Karpas-422 (cell line): ENCODE measurements around the gene RPS3A. TPM values are rescaled to one million over a fixed set of nuclear protein-coding genes. Genes with fewer than 3 reads are reported as not detected.
"Not testable (repeated sequence)": the region's sequence is repeated elsewhere in the genome, so short reads cannot be mapped to it uniquely, and the experiment has no call there.

Experiments used
- DNase-seq: peaks from one replicate; pipeline ENCODE4 v3.0.0-alpha.2; 2015
- H2AFZ ChIP-seq: fragments of 200-600 bp; sonication (generic); 2 replicates; pipeline ENCODE4 v1.6.1; 2014; ENCODE audit warnings: antibody characterized with exemption, low read length, mixed read lengths
- H3K27ac ChIP-seq: fragments of 200-600 bp; sonication (generic); 2 replicates; pipeline ENCODE4 v1.5.1; 2014; ENCODE audit warnings: mild to moderate bottlenecking, low read length, moderate library complexity
- H3K27me3 ChIP-seq: fragments of 200-600 bp; sonication (generic); 2 replicates; pipeline ENCODE4 v1.6.1; 2014; ENCODE audit warnings: low read length, mixed read lengths
- H3K36me3 ChIP-seq: fragments of 200-600 bp; sonication (generic); 2 replicates; pipeline ENCODE4 v1.6.1; 2014; ENCODE audit warnings: low read length, mixed read lengths; ENCODE audit not compliant: insufficient read depth
- H3K4me1 ChIP-seq: fragments of 200-600 bp; sonication (generic); 2 replicates; pipeline ENCODE4 v1.6.1; 2014; ENCODE audit warnings: mild to moderate bottlenecking, low read length, mixed read lengths
- H3K4me2 ChIP-seq: fragments of 200-600 bp; sonication (generic); 2 replicates; pipeline ENCODE4 v1.6.1; 2014; ENCODE audit warnings: low read length, low read depth, mild to moderate bottlenecking; ENCODE audit not compliant: poor library complexity, severe bottlenecking
- H3K4me3 ChIP-seq: fragments of 200-600 bp; sonication (generic); 2 replicates; pipeline ENCODE4 v1.5.1; 2014; ENCODE audit warnings: mild to moderate bottlenecking, antibody characterized with exemption, low read length, mixed read lengths
- H3K79me2 ChIP-seq: fragments of 200-600 bp; sonication (generic); 2 replicates; pipeline ENCODE4 v1.6.1; 2014; ENCODE audit warnings: mild to moderate bottlenecking, low read length, mixed read lengths
- H3K9ac ChIP-seq: fragments of 200-600 bp; sonication (generic); 2 replicates; pipeline ENCODE4 v1.6.0; 2014; ENCODE audit warnings: low read length
- H3K9me2 ChIP-seq: fragments of 200-600 bp; sonication (generic), shearing (Covaris generic); replicated peaks from 2 replicates; pipeline ENCODE4 v1.6.0; 2014; ENCODE audit warnings: mild to moderate bottlenecking, low read length, moderate library complexity; ENCODE audit not compliant: insufficient read depth
- H3K9me3 ChIP-seq: fragments of 300-700, 200-600 bp; sonication (generic); 2 replicates; pipeline ENCODE4 v1.6.1; 2014; ENCODE audit warnings: low read length, mixed read lengths
- H4K20me1 ChIP-seq: fragments of 200-600 bp; sonication (generic); 2 replicates; pipeline ENCODE4 v1.6.1; 2014; ENCODE audit warnings: mild to moderate bottlenecking, antibody characterized with exemption, low read length, low read depth; ENCODE audit not compliant: insufficient read depth
- total RNA-seq: library from RNA; depleted of rRNA; stranded (reverse); fragments of >200 nt; shearing (Covaris generic); gene quantifications from 2 replicates; pipeline ENCODE4 v1.2.3, GENCODE V29; 2014; ENCODE audit warnings: low replicate concordance

RPS3A gene
- total RNA-seq, 1 experiment from 2014 or later: 6,606 TPM

GRCh38 chr4:151129796-151130195 is 30.4 kb downstream of the RPS3A start:
- Histone ChIP-seq H3K27me3 (no peaks in the 10 kb centered on the region), H4K20me1 (no peaks in the 10 kb centered on the region), H3K9me3 (no peaks in the 10 kb centered on the region), H3K79me2 (no peaks in the 10 kb centered on the region), H3K27ac (no peak overlapping the region), H3K4me1 (no peaks in the 10 kb centered on the region), H3K9me2 (no peaks in the 10 kb centered on the region), H3K36me3 (no peaks in the 10 kb centered on the region), H3K4me2 (no peak overlapping the region), H3K4me3 (no peak overlapping the region), H2AFZ (no peak overlapping the region), H3K9ac (no peak overlapping the region)
- DNase-seq: no peak

GRCh38 chr4:151133311-151133710 is 33.9 kb downstream of the RPS3A start:
- Histone ChIP-seq H3K27me3 (no peaks in the 10 kb centered on the region), H3K4me1 (no peaks in the 10 kb centered on the region), H3K4me3 (no peak overlapping the region), H3K79me2 (no peaks in the 10 kb centered on the region), H3K9ac (no peak overlapping the region), H3K9me3 (no peaks in the 10 kb centered on the region), H3K9me2 (no peaks in the 10 kb centered on the region), H3K27ac (no peak overlapping the region), H3K4me2 (no peak overlapping the region), H2AFZ (no peak overlapping the region), H3K36me3 (no peaks in the 10 kb centered on the region), H4K20me1 (no peaks in the 10 kb centered on the region)
- DNase-seq: no peak

DNA sequence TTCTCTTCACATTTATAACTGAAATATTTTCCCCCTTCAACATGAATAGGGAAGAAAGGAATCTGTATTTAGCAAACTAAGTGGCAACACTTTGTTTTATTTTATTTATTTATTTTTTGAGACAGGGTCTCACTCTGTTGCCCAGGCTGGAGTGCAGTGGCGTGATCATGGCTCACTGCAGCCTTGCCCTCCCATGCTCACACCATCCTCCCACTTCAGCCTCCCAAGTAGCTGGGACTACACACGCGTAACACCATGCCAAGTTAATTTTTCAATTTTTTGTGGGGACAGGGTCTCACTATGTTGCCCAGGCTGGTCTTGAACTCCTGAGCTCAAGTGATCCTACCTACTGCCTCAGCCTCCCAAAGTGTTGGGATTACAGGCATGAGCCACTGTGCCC is 36.6 kb downstream of the RPS3A start:
- not testable (repeated sequence) for H3K4me1 ChIP-seq, H3K9ac ChIP-seq, H3K27me3 ChIP-seq, H3K79me2 ChIP-seq, H3K4me2 ChIP-seq, H3K9me2 ChIP-seq, H3K4me3 ChIP-seq, H4K20me1 ChIP-seq, H3K9me3 ChIP-seq, H2AFZ ChIP-seq, DNase-seq, H3K36me3 ChIP-seq, H3K27ac ChIP-seq

GRCh38 chr4:151139814-151140213 is 40.4 kb downstream of the RPS3A start:
- H3K36me3 ChIP-seq: no peaks in the 10 kb centered on the region
- H3K9me3 ChIP-seq: no peaks in the 10 kb centered on the region
- H3K27ac ChIP-seq: no peak overlapping the region
- H3K9ac ChIP-seq: no peak overlapping the region
- no peaks in the 10 kb centered on the region for H3K4me1 ChIP-seq
- no peaks in the 10 kb centered on the region for H4K20me1 ChIP-seq
- H3K79me2 ChIP-seq: no peaks in the 10 kb centered on the region
- no peak overlapping the region for H3K4me3 ChIP-seq
- no peaks in the 10 kb centered on the region for H3K9me2 ChIP-seq
- no peak overlapping the region for H2AFZ ChIP-seq
- no peak overlapping the region for H3K4me2 ChIP-seq
- no peaks in the 10 kb centered on the region for H3K27me3 ChIP-seq
- DNase-seq: no peak

DNA sequence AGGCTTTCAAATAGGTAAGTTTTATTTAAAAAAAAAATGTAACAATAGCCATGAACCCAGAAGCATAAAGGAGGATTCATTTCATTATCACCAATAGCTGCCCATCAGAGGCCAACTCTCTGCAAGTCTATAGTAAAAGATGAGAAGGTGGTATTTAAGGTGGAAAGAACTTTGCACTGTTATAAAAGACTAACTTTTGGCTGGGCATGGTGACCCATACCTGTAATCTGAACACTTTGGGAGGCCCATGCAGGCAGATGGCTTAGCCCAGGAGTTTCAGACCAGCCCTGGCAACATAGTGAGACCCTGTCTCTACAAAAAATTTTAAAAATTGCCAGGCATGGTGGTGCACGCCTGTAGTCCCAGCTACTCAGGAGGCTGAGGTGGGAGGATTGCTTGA is 43.3 kb downstream of the RPS3A start:
- Histone ChIP-seq H3K27me3 (no peaks in the 10 kb centered on the region), H3K36me3 (no peaks in the 10 kb centered on the region), H3K79me2 (no peaks in the 10 kb centered on the region), H4K20me1 (no peaks in the 10 kb centered on the region), H3K4me2 (no peak overlapping the region), H3K9me3 (no peaks in the 10 kb centered on the region), H3K4me3 (no peak overlapping the region), H3K9ac (no peak overlapping the region), H2AFZ (no peak overlapping the region), H3K4me1 (no peaks in the 10 kb centered on the region), H3K9me2 (no peaks in the 10 kb centered on the region), H3K27ac (no peak overlapping the region)
- no peak for DNase-seq

DNA sequence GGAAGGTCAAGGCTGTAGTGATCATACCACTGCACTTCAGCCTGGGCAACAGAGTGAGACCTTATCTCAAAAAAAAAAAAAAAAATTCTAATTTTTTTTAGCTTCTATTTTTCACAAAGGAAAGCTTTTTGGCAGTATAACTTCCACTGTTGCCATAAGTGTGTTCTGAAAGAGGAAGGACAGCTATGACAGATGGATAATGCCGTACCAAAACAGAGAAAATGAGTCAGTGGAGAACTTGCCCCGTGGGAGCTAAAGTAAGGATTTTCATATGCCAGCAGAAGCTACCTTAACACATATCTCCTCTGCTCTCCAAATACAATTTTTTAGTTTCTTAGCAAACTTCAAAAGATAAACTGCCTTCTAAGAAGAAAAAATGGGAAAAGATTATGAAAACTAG is 43.7 kb downstream of the RPS3A start:
- Histone ChIP-seq H3K9me2 (no peaks in the 10 kb centered on the region), H3K9me3 (no peaks in the 10 kb centered on the region), H4K20me1 (no peaks in the 10 kb centered on the region), H3K4me2 (no peak overlapping the region), H3K4me1 (no peaks in the 10 kb centered on the region), H3K27me3 (no peaks in the 10 kb centered on the region), H3K27ac (no peak overlapping the region), H3K4me3 (no peak overlapping the region), H3K79me2 (no peaks in the 10 kb centered on the region), H3K9ac (no peak overlapping the region), H3K36me3 (no peaks in the 10 kb centered on the region), H2AFZ (no peak overlapping the region)
- DNase-seq: no peak

- no peak overlapping the region for H2AFZ ChIP-seq
- no peaks in the 10 kb centered on the region for H4K20me1 ChIP-seq
- no peaks in the 10 kb centered on the region for H3K36me3 ChIP-seq
- H3K4me1 ChIP-seq: no peaks in the 10 kb centered on the region
- H3K4me2 ChIP-seq: no peak overlapping the region
- DNase-seq: no peak
- no peaks in the 10 kb centered on the region for H3K27me3 ChIP-seq
- no peak overlapping the region for H3K27ac ChIP-seq
- no peaks in the 10 kb centered on the region for H3K9me3 ChIP-seq
- no peaks in the 10 kb centered on the region for H3K79me2 ChIP-seq
- H3K4me3 ChIP-seq: no peak overlapping the region
- no peak overlapping the region for H3K9ac ChIP-seq
- H3K9me2 ChIP-seq: no peaks in the 10 kb centered on the region
Observed at GRCh38 chr4:151143811-151144210, 44.4 kb downstream of the RPS3A start.

- H3K36me3 ChIP-seq: no peaks in the 10 kb centered on the region
- no peak overlapping the region for H3K4me2 ChIP-seq
- no peaks in the 10 kb centered on the region for H3K4me1 ChIP-seq
- H3K27me3 ChIP-seq: no peaks in the 10 kb centered on the region
- H3K4me3 ChIP-seq: no peak overlapping the region
- no peaks in the 10 kb centered on the region for H3K9me2 ChIP-seq
- H2AFZ ChIP-seq: no peak overlapping the region
- H4K20me1 ChIP-seq: no peaks in the 10 kb centered on the region
- DNase-seq: no peak
- no peaks in the 10 kb centered on the region for H3K9me3 ChIP-seq
- no peaks in the 10 kb centered on the region for H3K79me2 ChIP-seq
- H3K27ac ChIP-seq: no peak overlapping the region
- no peak overlapping the region for H3K9ac ChIP-seq
Observed at GRCh38 chr4:151144329-151145072, 45.1 kb downstream of the RPS3A start.
